GM21390 (cell line): ENCODE data around the gene LPAR1.

ENCODE experiments used
- ATAC-seq: cut with Tn5 transposase; IDR thresholded peaks from one replicate; pipeline ENCODE4 v1.9.1; 2021; ENCODE audit not compliant: unreplicated experiment

Gene LPAR1

DNA sequence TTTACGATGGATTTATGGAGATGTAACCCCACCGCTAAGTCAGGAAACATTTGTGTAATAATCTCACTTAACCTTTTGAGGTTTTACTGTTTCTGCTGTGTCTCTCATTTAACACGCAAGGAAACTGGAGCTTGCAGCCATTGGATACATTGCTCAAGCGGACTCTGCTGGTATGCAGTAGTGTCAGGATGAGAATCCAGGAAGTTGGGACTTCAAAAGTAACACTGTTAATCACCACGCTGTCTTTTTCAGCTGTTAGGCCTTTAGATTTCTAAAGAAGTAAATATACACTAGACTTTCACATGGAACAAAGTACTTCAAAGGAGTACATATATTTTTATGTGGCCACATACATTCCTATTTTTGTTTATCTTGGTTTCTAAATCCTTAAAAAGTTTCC lies 114.7 kb downstream of the LPAR1 start:
- no peak for ATAC-seq

DNA sequence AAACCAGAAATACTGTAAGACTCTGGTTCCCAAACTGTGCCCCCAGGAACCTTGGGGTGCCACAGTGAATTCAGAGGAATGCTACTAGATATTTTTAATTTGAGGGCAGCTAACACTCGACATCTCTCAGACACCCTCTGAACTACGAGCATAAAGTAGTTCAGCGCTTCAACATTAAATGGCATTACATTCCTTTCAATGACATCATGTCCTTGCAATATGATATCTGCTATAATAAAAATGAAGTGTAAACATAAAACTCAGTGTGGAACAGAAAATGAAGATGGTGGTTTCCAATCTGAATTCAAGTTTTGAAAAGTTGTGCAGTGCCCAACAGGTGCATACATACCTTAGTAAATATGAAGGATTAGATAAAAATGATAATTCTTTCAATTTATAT lies 116.1 kb downstream of the LPAR1 start:
- ATAC-seq, result no peak

DNA sequence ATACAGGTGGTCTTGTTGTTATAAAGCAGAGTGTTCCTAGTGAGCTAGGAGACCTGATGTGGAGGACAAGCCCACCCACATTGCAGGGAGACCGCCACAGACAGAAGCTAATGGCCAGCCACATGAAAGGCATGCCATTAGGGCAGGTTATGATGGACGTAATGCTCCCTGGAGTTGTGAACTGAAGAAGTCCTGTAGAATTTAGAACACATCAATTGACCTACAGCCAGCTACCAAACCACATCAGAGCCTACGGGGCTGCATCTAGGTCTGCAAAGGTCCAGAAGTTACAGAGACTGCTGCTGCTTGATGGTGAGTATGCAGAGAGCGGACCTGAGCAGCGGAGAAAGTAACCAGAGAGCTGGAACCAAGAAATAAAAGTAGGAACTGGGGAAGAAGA lies 116.6 kb downstream of the LPAR1 start:
- no peak for ATAC-seq

DNA sequence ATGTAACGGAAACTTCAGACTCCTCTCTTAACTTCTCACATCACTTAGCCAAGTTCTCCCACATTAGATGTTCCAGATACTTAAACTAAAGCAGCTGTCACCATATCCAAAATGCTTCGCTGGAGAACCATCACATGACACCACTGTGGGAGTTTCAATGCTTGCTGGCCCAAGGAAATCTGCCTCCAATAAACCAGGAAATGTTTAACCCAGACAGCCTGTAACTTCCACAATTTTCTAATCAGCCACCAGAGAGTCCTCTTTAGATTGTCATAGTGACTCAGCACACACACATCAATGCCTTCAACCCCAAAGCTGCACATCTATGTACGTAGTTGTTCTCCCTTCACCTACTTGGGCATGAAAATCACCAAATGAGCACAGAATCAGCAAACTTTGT lies 118.7 kb downstream of the LPAR1 start:
- ATAC-seq, result no peak

DNA sequence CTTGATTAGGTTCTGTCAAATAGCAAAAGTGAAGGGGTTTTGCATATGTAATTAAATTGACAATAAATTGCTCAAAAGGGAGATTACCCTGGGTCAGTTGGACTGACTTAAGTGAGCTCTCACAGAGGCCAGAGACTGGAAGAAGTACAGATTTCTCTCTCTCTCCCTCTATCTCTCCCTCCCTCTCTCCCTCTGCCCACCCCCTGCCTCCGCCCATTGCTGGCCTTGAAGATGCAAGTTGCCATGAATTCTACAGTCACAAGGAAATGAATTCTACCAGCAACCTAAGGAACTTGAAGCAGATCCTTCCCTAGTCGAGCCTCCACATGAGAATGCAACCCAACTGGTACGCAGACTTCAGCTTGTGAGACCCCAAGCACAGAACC lies 119.2 kb downstream of the LPAR1 start:
- ATAC-seq, result no peak

DNA sequence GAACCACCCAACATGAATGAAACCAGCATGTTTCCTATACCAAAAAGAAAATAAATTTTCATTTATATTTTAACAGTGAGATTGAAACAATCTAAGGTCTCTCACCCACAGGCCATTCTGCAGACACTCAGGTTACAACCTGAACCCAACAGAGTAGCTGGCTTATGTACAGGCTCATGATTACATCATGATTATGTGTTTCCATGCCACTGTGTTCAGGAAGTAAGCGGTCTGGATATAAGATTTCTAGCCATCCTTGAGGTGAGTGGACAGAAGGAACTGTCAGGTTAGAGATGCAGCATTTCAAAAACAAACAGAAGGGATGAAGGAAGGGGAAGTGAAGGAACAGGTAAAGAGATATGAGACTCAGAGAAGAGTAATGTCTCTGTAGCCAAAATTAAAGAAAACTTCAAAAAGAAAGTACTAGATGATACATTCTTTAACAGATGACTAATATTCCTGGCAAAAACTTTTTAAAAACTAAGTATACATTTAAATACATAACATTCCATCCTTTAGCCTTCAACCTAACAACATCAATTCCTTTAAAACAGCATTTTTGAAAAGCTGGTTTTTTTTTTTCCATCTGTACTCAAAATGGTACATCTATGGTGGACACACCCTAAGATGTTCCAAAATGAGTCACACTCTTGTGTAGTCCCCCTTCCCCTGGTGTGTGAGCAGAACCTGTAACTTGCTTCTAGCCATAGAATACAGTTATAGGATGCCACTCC lies 119.8 kb downstream of the LPAR1 start:
- no peak for ATAC-seq

DNA sequence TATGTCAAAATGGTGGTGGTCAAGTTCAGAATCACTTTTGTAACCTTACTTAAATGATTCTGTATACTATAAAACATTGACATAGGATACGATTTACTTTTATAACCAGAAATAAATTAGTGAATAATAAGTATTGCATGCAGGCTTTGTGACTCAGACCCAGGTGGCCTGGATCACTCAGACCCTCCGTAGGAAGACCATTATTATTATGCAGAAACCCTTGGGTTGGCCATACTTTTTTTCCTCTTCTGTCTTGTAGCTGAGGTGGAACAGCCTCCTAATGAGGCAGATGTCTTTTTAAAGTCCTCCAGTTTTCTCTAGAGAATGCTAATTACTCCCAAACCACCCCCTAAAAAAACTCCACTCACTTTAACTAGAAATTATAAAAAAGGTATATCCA lies 121.9 kb downstream of the LPAR1 start:
- ATAC-seq, result no peak

DNA sequence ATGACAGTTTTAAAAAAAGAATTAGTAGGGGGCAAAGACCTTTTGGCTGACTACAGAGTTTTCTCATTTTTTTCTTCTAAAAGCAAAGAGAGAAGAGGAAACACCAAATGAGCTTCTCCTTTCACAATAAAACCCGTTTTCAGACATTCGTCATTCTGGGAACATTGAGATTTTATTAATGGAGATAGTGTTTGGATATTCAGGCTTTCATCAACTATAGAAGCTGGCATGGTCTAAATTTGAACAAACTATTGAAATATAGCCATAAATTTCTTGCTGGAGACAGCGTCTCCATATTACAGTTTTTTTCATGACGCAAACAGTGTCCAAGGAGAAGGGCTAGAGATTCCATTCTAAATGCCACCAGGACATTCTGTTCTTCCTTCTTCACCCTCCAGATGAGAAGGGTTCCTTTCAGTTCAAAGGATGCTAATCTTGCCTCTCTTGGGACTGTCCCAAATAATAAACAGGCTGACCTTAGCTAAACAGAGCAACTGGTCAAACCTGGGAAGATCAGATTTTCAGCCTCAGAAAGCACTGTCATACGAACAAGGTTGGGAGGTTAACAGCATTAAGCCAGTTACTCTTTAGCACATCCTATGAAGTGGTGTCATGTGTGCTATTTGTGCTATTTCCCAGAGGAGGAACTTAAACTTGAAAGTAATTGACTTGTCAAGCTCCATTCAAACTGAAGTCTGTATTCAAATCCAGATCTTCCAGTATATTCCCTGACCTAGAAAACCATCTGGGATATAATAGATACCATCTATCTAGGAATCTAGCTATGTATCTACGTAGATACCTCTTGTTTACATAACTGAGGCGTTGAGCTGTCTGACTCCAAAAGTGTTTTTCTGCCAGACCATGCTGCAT lies 125.6 kb downstream of the LPAR1 start:
- no peak for ATAC-seq

DNA sequence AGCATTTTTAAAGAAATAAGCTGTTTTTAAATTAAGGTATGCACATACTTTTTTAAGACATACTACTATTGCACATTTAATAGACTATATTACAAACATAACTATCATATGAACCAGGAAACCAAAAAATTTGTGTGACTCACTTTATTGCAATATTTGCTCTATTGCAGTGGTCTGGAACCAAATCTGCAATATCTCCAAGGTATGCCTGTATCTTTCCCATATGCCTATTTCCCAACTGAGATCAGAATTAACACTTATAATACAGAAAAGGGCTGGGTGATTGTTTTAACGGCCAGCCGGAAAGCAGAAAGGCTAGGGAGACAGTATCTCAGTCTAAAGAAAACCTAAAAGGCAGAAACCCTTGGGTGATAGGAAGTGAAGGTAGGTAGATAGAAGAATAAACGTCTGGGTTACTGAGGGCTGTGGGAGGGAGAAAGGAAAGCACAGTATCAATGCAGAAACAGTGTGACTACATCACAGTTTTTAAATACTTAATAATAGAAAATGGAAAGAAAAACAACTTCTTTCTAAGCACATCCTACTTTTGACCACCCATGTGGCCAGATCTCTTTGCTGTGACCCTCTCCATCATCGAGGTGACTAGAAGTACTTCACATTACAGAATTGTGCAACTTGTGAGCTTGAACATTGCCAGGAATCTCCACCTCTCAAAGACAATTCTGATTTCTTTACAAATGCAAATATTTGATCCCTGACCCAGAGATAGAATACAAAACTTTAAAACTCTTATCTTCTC lies 126.4 kb downstream of the LPAR1 start:
- ATAC-seq, result no peak

DNA sequence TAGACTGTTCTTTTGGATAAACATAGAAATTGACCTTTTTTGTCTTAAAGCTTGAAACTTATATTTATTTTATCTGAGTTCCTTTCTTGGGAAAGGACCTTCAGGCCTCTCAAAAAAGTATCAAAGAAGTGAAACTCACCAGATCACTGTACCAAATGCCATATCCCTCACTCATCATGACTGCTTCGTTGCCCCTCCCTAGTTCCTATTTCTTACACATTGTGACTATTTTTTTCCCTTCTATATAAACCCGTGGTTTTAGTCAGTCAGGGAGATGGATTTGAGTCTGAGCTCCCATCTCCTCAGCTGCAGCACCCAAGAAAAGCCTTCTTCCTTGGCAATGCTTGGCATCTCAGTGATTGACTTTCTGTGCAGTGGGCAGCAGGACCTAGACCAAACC lies 129.4 kb downstream of the LPAR1 start:
- no peak for ATAC-seq

DNA sequence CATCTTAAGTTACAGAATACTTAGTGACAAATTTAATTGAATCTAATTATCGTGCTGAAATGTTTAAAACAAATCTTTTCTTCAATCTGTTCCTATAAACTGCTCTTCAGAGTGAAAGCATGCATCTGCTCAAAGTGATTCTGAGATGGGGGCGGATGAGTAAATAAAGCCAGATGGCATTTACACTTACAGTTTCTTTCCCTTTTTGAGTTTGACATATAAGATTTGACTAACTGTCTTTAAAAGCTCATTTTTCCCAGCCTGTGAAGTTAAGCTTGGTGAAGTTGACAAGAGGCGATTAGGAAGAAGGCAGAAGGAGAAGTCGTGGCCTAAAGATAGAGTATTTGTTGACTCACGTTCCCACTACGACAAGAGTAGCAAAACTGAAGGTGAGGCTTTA lies 137.4 kb downstream of the LPAR1 start:
- no peak for ATAC-seq

DNA sequence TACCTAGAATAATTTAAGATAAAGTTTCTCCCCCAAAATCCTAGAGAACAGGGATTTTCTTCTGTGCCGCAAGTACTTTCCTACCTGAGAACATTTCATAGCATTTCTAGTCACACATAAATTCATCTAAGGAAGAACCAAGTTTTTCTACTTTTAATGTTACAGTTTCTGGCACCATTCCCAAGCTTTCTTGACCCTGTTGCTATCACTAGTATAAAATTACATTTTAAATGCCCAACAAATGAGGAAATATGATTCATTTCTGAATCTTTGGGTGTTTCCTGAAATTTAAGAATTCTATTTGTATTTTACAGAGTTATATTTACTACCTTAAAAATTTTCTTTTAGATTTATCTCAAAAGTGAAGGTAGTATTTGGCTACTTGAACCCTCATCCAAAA lies 137.8 kb downstream of the LPAR1 start:
- no peak for ATAC-seq

DNA sequence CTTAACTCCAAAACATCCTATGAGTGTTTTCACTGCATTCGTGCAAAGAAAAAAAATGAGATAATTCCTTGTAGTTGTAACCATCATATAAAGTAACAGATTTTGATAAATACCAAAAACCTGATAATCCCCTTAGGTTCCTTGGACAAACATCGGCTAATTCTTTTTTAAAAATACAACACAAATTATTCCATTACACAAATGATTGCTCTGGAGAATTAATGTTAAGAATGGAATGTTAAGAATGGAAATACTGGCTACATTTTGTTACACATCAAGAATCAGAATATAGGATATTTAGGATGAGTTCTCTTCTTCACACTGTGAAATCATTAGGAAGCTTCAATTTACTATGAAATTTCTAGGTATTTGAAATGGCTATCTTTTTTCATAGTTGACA lies 139.4 kb downstream of the LPAR1 start:
- no peak for ATAC-seq

DNA sequence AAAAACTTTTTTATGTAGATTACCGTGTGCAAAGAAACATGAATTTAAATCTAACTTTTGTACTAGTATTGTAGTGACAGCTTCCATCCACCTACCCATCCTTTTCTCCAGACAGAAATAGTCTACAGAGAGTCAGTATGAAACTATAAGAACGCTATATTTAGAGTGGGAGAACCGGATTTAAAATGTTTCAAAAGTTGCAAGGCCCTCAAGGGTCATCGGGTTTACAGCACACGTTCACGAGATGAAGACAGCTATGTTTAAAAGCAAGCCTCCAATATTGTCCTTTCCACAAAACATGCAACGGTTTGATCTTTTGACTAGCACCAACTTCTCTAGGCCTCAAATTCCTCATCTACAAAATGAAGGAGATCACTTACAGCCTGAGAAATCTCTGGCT lies 139.9 kb downstream of the LPAR1 start:
- ATAC-seq, result no peak

DNA sequence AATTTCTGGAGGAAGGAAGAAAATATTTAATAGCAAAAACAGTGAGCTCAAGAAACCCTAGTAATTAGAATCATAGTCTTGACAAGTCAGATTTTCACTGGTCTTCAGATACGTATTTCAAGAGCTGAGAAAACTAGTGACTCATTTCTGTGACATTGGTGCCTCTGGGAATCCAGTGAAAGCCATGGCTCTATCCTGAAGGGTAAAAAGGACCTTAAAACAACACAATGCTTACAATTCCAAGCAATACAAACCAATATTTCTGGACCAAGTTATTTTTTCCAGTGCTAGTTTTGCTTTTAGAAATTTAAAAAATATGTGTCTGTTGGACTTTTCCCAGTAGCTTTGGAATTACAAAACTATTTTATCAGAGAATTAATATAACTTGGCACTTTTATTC lies 140.3 kb downstream of the LPAR1 start:
- ATAC-seq, result no peak

DNA sequence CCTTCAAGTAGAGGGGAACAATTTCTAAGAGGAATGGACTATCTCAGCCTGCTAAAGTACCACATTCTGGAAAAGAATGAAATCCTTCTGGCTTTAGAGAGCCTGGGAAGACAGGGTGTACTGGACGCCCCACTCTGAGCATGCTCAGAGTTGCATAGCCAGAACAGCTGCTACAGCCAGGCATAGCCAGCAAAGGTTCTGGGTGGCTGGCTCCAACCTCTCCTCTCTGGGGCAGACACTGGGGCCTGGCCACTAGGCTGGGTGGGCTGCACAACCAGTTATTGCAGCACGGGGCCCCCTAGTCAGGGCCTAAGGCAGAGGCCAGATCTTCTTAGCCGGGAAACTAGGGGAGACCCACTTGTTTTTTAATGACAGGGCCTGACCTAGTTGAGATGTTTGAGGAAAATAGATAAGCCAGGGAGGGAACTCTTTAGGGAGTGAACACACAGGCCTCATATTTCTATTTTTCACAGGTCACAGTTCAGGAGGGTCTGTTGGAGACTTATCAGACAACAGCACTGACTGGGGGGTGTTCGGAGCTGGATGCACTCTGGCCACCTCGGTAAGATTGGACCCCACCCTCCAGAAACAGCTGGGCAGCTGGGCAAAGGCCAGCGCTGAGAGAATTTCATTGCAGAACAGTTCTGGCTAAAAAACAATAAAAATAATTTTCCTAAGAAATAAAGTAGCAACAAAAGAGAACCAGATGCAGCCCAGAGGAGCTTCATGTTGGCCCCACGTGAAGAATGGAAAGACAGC lies 142.9 kb downstream of the LPAR1 start:
- no peak for ATAC-seq

DNA sequence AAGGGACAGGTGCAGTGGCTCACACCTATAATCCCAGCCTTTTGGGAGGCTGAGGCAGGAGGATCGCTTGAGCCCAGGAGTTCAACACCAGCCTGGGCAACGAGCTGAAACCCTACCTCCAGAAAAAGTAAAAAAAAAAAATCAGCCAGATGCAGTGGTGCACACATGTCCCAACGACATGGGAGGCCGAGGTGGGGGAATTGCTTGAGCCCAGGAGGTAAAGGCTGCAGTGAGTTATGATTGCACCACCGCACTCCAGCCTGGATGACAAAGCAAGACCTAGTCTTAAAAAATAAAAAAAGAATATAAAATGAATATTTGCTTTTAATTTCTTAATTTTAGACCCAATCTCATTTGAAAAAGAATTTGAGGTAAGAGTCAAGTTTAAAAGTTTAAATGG lies 143.5 kb downstream of the LPAR1 start:
- ATAC-seq, result no peak

DNA sequence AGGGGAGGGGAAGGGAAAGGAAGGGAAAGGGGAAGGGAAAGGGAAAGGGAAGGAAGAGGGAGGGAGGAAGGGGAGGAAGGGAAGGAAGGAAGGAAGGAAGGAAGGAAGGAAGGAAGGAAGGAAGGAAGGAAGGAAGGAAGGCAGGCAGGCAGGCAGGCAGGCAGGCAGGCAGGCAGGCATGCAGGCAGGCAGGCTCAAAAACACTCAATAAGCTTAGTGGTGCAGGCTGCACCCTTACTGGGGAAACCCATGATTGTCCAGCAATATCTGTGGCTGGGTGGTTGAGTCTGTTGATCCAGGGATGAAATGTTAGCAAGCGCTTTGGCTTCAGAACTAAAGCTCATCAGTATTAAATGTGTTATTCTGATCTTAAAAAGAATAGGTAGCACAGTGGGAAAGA lies 145.6 kb downstream of the LPAR1 start:
- ATAC-seq, result no peak

DNA sequence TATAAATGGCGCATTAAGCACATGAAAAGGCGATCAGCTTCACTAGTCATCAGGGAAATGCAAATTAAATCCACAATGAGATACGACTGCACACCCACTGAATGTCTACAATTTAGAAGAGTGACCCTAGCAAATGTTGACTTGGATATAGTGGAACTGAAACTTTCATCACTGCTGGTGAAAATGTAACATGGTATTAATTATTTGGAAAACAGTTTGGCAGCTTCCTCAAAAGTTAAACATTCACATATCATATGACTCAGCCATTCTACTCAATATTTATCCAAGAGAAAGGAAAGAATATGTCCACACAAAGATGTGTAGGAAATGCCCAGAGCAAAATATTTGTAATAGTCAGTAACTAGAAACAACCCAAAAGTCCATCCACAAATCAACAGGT lies 146.5 kb downstream of the LPAR1 start:
- ATAC-seq, result no peak

DNA sequence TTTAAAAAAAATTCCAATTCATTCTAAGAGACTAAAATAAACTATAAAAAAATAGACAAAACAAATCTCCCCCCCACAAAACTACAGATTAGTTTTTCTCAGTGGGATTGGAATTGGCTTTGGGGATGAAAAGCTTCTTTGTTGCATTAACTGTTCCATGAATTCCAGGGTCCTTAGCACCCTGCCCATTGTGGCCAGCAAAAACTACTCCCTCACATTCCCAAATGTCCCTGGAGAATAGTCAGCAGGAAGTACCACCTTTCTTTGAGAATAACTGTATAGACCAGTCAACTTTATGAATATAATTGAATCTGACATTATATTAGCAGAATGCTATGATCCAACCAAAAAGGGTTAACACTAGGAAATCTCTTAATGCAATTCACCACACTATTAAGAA lies 147.9 kb downstream of the LPAR1 start:
- ATAC-seq, result no peak

DNA sequence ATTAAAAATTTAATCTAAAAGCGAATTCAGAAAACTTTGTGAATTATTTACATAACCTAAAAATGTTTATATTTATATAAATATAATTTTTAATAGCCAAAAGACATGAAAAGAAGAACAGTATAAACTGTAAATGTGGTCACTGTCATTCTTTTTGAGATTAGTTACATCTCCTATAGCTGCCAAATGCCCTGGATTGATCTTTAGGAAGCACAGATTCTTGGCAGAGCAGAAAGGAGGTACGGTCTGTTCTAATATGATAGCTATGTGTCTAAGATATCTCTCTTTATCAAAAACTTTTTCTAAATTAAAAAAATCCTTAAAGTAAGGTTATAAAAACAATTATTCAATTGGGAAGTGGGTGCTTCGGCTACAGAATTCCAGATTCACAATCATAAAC lies 151.0 kb downstream of the LPAR1 start:
- no peak for ATAC-seq
